Stimulated activated naive CD8-positive, alpha-beta T cell treated with anti-CD3 and anti-CD28 coated beads, Interleukin-15, Interleukin-2, amounts not matched to agents 100 ng/mL and 50 ng/mL, for 24 hours (primary cell): Measurements from ENCODE around the gene CMTR2.
"Not testable (repeated sequence)": the region's sequence is repeated elsewhere in the genome, so short reads cannot be mapped to it uniquely, and the experiment has no call there.

Source experiments
- H3K27ac Mint-ChIP-seq: one replicate; pipeline ENCODE4 v1.8.0; 2021; ENCODE audit warnings: mild to moderate bottlenecking, mixed read lengths
- H3K27me3 Mint-ChIP-seq: one replicate; pipeline ENCODE4 v1.8.0; 2021; ENCODE audit warnings: mixed read lengths
- H3K36me3 Mint-ChIP-seq: one replicate; pipeline ENCODE4 v1.8.0; 2021; ENCODE audit warnings: low read depth, mixed read lengths
- H3K4me1 Mint-ChIP-seq: one replicate; pipeline ENCODE4 v1.8.0; 2021; ENCODE audit warnings: low read depth, mixed read lengths
- H3K4me3 Mint-ChIP-seq: one replicate; pipeline ENCODE4 v1.8.0; 2021; ENCODE audit warnings: mild to moderate bottlenecking, mixed read lengths
- H3K9me3 Mint-ChIP-seq: one replicate; pipeline ENCODE4 v1.8.0; 2021; ENCODE audit warnings: mixed read lengths

The CMTR2 gene, protein sequence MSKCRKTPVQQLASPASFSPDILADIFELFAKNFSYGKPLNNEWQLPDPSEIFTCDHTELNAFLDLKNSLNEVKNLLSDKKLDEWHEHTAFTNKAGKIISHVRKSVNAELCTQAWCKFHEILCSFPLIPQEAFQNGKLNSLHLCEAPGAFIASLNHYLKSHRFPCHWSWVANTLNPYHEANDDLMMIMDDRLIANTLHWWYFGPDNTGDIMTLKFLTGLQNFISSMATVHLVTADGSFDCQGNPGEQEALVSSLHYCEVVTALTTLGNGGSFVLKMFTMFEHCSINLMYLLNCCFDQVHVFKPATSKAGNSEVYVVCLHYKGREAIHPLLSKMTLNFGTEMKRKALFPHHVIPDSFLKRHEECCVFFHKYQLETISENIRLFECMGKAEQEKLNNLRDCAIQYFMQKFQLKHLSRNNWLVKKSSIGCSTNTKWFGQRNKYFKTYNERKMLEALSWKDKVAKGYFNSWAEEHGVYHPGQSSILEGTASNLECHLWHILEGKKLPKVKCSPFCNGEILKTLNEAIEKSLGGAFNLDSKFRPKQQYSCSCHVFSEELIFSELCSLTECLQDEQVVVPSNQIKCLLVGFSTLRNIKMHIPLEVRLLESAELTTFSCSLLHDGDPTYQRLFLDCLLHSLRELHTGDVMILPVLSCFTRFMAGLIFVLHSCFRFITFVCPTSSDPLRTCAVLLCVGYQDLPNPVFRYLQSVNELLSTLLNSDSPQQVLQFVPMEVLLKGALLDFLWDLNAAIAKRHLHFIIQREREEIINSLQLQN

DNA sequence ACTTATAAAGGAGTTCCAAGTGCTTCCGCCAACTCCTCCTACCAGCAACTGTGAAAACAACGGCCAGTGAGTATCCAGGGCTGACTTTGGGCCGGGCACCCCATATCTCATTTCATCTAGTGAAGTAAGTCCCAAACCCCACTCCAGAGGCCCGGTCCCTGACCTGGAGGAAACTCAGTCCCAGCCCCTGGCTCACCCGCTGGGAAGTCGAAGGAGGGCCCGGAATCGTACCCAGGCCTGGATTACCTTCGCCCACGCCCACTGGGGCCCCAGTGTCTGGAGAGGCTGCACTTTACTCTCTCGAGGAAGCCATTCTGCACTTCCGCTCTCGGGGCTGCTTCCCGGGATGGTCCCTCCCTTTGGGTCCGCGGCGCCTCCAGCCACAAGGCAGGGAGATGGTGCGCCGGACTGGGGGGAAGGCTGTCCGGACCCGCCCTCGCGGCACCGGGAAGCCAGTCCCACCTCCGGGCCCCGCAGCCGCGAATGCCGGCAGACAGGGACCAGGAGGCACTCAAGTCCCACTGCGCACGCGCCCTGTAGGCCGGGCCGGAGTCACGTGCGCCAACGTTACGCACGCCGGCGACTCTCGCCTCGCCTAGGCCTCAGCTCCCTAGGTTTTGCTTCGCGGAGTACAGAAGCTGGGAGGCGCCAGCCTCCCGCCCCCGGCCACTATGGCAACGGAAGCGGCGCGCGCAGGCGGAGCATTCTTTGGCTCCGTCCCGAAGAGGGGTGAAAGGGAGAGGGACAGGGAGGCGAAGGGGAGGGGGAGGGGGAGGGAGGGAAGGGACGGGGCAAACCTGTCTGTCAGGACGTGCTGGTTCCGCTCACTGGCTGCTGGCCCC, at the start of gene CMTR2:
CMTR2 (minus strand) TSS at position 513 of the 842 bp plus-strand sequence. CDS start 3,482 bp downstream, outside the sequence.
- peak within 1 kb of the TSS; percentile 92 for H3K4me3 Mint-ChIP-seq

DNA sequence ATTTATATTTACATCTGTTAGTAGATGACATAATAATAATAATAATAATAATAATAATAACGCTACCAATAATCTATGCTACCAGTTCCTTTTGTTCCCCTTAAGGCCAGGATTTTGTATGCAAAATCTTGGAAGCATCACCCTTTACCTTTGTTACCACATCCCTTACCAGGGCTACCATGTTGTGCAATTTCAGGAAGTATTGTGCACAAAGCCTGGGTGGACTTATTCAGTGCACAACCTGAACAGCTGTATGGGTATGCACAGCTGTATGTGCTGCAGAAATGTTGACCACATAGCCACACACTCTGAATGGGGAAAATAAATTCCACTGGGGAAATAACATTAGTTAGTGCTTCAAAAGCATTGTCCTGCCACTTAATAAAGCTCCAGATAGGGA, 49.4 kb upstream of the CMTR2 start:
- Mint-ChIP-seq H3K27me3 (peaks cover 24% of the 10 kb centered on the region), H3K27ac (no peak overlapping the region), H3K9me3 (peaks cover 11% of the 10 kb centered on the region), H3K4me3 (no peak overlapping the region), H3K4me1 (no peaks in the 10 kb centered on the region), H3K36me3 (no peaks in the 10 kb centered on the region)

More for the DNA sequence above, at the start of gene CMTR2:
- peaks cover 24% of the 10 kb centered on the region for H3K27me3 Mint-ChIP-seq
- H3K36me3 Mint-ChIP-seq = peaks cover 41% of the 10 kb centered on the region
- H3K4me1 Mint-ChIP-seq = peaks cover 26% of the 10 kb centered on the region
- H3K27ac Mint-ChIP-seq = peak within 1 kb of the TSS; percentile 85
- peaks cover 19% of the 10 kb centered on the region for H3K9me3 Mint-ChIP-seq

DNA sequence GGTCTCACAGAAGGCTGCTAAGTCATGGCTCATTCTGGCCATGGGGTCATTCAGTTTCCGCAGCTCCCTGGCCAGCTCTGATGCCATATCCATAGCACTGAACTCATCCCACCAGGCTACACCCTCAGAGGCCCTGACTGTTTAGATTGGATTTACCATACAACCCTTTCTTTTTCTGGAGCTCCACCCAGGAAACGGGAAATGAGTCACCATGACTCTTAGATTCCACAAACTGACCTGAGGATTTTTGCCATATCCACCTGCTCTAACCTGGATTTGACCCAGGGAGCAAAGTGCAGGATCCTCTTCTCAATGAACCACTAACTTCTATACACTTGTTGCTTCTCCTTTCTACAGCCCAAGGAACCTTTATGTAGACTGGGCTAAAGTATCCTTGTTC, 49.0 kb upstream of the CMTR2 start:
- Mint-ChIP-seq H3K4me1 (no peaks in the 10 kb centered on the region), H3K4me3 (no peak overlapping the region), H3K9me3 (peaks cover 11% of the 10 kb centered on the region), H3K36me3 (no peaks in the 10 kb centered on the region), H3K27me3 (peaks cover 24% of the 10 kb centered on the region), H3K27ac (no peak overlapping the region)

DNA sequence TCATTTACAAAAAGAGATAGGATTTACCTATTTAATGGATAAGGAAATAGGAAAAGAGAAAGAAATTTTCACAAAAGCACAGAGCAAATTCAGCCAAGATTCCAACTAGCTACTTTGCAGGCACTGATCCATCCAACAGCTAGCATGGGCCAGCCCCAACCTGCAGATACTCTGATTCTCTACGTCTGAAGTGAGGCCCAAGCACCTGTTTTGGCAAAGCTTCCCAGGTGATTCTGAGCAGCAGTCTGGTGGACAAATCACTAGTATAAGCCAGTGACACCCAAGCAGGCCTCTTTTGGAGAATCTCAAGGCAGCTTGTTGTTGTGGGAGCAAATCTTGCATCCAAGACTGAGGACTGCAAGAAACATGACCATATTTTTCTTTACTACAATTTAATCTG, 48.4 kb upstream of the CMTR2 start:
- H3K27me3 Mint-ChIP-seq = peaks cover 24% of the 10 kb centered on the region
- no peaks in the 10 kb centered on the region for H3K36me3 Mint-ChIP-seq

DNA sequence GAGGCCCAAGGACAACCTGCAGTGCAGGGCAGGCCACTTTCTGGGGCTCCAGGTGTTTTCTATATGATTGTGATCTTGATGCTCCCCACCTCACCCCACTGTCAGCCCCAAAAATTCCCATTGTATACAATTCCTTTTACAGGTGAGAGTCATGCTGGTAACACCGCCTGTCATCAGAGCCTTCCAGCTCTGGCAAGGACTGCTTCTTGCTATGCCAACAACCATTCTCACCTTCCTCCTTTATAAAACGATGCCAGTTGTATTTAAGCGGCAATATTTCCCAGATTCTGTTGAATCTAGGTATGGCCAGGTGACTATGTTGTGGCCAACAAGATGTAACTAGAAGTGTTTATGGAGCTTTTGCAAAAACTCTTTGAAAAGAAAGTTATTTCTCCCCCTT, 38.9 kb upstream of the CMTR2 start:
- peaks cover 23% of the 10 kb centered on the region for H3K27me3 Mint-ChIP-seq
- no peaks in the 10 kb centered on the region for H3K36me3 Mint-ChIP-seq
- no peaks in the 10 kb centered on the region for H3K9me3 Mint-ChIP-seq
- H3K27ac Mint-ChIP-seq = no peak overlapping the region
- H3K4me3 Mint-ChIP-seq = no peak overlapping the region
- no peaks in the 10 kb centered on the region for H3K4me1 Mint-ChIP-seq

More for the DNA sequence above, 48.4 kb upstream of the CMTR2 start:
- Mint-ChIP-seq H3K9me3 (peaks cover 11% of the 10 kb centered on the region), H3K27ac (no peak overlapping the region), H3K4me1 (no peaks in the 10 kb centered on the region), H3K4me3 (no peak overlapping the region)

DNA sequence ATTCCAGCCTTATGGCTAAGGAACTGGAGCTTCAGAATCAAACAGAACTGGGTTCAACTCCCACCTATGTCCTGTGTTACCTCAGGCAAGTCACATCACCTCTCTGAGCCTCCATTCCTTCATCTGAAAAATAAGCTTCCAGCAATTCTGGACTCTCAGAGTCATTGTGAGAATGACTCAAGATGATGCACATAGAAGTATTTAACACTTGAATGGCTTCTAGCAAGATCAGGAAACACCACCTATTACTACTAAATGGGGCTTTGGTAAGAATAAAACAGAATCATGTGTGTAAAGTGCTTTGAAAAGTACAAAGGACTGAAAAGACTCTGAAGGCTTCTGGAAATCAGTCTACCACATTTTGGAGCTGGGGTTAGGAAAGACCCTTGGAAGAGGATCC, 38.5 kb upstream of the CMTR2 start:
- Mint-ChIP-seq H3K27me3 (peaks cover 23% of the 10 kb centered on the region), H3K4me1 (no peaks in the 10 kb centered on the region), H3K9me3 (no peaks in the 10 kb centered on the region), H3K4me3 (no peak overlapping the region), H3K27ac (no peak overlapping the region), H3K36me3 (no peaks in the 10 kb centered on the region)

DNA sequence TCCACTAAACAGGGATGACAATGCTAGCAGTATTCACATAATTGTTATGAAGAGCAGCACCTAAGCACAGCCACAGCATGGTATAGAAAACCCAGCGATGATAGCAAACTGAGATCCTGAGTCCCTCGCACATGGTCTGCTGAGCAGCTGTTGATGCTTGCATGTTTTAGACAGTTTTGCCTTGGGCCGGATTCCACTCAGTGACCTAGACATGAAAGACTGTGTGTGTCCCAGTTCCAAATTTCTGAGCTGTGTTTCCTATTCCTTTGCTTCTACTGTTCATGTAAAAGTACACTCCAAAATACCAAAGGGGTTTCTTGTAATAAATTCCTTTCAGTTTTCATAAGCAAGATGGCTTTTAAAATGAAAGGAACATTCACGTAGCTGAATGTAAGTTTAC, 30.8 kb upstream of the CMTR2 start:
- H3K4me3 Mint-ChIP-seq = no peak overlapping the region
- no peaks in the 10 kb centered on the region for H3K4me1 Mint-ChIP-seq
- H3K36me3 Mint-ChIP-seq = no peaks in the 10 kb centered on the region
- no peak overlapping the region for H3K27ac Mint-ChIP-seq
- no peaks in the 10 kb centered on the region for H3K9me3 Mint-ChIP-seq
- peaks cover 32% of the 10 kb centered on the region for H3K27me3 Mint-ChIP-seq

DNA sequence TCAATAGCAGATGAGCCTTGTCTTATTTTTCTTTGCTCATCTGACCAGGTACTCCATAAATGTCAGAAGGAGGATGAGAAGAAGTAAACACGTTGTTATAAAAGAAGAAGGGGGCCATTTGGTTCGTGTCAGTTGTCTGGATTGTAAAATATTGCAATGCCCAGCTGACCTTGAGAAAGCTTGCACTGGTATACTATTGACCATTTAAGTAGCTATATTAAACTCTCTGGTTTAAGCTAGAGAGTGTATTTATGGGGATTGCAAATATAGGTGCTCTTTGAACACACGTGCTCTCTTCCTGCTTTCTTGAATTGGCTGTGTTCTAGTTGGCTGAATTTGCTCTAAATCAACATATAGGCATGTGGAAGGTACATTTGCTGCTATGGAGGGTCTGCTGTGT, 26.1 kb upstream of the CMTR2 start:
- Mint-ChIP-seq H3K27ac (no peak overlapping the region), H3K9me3 (no peaks in the 10 kb centered on the region), H3K4me3 (no peak overlapping the region), H3K4me1 (no peaks in the 10 kb centered on the region), H3K27me3 (peaks cover 35% of the 10 kb centered on the region), H3K36me3 (no peaks in the 10 kb centered on the region)

DNA sequence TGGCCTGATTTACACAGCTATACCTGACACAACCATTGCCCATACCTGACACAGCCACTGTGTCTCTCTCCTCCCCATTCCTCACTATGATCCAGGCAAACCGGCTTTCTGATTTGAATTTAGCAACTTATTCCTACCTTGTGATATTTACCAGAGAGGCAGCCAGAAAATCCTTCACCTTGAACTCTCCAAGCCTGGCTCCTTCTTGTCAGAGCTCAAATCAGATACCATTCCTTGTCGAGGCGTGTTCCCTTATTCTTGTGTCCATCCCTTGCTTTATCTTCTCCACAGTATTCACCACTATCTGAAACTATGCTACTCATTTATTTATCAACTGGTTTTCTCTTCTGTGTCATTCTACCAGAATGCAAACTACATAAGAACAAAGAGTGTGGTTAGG, 24.4 kb upstream of the CMTR2 start:
- H3K36me3 Mint-ChIP-seq, H3K27ac Mint-ChIP-seq, H3K9me3 Mint-ChIP-seq, H3K4me1 Mint-ChIP-seq, H3K4me3 Mint-ChIP-seq: not testable (repeated sequence)
- H3K27me3 Mint-ChIP-seq = peaks cover 45% of the 10 kb centered on the region

DNA sequence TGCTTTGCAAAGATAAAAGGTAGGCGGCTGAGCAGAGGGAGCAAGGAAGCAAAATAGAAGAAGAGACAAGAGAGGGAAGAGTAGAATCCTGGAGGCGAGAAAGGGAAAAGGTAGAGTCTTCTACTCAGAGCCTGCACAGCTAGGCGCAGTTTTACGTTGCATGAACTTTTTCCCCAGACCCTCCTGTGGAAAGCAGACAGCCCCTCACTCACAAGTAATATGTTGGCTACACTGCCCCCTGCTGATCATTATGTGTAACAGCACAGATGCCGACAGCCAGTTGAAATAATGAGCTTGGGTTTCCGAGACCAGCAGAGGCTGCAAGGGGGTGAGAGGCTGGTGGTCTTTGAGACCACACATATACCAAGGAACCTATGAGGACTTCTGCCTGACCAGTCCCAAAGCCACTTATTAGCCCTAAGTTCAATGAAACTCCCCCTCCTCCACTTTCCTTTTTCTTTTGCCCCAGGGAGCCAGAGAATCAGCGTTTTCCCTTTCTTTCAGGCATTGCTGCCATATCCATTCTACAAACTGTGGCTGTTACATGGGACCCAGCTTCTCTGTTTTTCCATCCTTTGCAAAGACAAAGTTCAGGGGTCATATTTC, 22.5 kb upstream of the CMTR2 start:
- Mint-ChIP-seq H3K36me3 (no peaks in the 10 kb centered on the region), H3K27me3 (peaks cover 52% of the 10 kb centered on the region), H3K4me3 (no peak overlapping the region), H3K4me1 (no peaks in the 10 kb centered on the region), H3K9me3 (no peaks in the 10 kb centered on the region), H3K27ac (no peak overlapping the region)

DNA sequence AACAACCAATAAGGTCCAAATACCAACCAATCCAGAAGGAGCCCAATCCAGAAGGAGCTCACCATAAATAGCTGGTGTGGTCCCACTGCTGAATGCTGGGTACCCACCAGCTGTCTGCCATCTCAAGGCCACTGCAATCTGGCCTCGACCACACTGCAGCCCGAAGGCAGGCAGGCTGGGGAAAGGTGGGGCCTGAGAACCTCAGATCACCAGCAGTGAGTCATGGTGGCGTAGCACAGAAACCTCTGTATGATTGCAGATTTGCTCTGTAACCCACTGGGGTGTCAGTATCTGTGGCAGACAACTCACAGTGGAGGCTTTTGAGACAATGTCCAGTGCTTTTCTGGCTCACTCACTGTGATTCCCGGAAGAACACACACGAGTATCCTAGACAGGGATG, 14.7 kb upstream of the CMTR2 start:
- Mint-ChIP-seq H3K27me3 (peaks cover 34% of the 10 kb centered on the region), H3K27ac (no peak overlapping the region), H3K9me3 (peaks cover 5% of the 10 kb centered on the region), H3K36me3 (no peaks in the 10 kb centered on the region), H3K4me1 (no peaks in the 10 kb centered on the region), H3K4me3 (no peak overlapping the region)

DNA sequence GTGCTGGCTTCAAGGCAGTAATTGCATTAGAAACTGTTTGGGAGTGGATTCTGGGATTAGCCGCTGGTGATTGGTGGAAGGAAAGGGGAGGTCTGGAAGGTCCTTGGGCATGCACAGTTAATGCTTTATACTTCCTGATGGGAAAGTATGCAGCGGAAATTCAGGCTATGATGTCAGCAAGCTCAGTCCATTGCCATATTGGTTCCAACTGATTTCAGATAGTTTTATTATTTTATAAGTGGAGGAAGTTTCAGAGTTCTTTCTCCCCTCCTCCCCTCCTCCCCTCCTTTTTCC, 8.1 kb upstream of the CMTR2 start:
- Mint-ChIP-seq H3K4me3 (no peak overlapping the region), H3K27ac (no peak overlapping the region), H3K4me1 (no peaks in the 10 kb centered on the region), H3K36me3 (no peaks in the 10 kb centered on the region), H3K27me3 (peaks cover 39% of the 10 kb centered on the region), H3K9me3 (peaks cover 6% of the 10 kb centered on the region)

DNA sequence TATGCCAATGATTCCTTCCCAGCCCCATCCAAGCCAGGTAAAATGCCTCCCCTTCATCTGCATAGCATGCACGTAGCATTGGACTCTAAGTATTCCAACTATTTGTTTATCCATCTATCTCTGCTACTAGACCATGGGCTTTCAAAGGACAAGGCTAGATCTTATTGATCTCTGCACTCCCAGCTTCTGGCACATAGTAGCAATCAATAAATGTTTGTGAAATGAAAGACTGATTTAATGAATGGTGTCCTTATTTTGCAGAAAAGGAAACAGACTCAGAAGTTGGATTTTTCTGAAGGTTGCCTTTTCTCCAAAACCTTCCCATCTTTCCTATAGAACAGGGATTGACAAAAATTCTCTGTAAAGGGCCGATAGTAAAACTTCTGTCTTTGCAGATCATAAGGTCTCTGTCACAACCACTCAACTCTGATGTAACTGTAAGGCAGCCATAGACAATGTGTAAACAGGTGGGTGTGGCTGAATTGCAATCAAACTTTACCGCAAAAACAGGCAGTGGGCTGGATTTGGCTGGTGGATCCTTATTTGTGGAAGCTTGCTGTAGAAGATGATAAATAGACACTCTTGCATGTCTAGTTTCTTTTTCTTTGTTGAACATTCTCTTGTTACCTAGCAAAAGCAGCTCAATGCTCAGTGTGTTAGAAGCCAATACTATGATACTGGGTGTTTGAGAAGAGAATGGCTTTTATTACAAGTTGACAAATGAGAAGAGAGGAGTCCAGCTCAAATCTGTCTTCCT, 7.6 kb upstream of the CMTR2 start:
- Mint-ChIP-seq H3K4me1 (no peaks in the 10 kb centered on the region), H3K9me3 (peaks cover 6% of the 10 kb centered on the region), H3K27me3 (peaks cover 44% of the 10 kb centered on the region), H3K4me3 (no peak overlapping the region), H3K36me3 (no peaks in the 10 kb centered on the region), H3K27ac (no peak overlapping the region)

DNA sequence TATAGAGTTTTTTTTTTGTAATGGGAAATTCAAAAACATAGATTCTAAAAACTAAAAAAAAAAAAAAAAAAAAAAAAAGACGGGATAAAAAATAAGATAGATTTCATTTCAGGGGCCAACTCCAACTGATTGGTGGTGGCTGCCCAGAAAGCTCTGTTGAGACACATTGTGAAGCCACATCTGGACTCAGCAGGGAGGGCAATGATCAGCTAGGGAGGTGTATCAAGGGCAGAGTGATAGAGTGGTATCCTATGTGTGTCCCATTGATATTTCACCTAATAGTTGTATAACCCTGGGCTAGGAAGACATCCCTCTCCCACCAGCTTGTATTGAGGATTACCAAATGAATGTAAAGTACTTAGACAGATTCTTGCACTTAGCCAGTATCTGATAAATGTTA, 6.7 kb upstream of the CMTR2 start:
- Mint-ChIP-seq H3K9me3 (peaks cover 6% of the 10 kb centered on the region), H3K4me1 (no peaks in the 10 kb centered on the region), H3K27ac (no peak overlapping the region), H3K27me3 (peaks cover 44% of the 10 kb centered on the region), H3K4me3 (no peak overlapping the region), H3K36me3 (no peaks in the 10 kb centered on the region)
